Posterior cingulate gyrus (tissue), 11 donors: ENCODE results near the gene RFK.

Experiments used
- DNase-seq, 10 donors: peaks; one replicate each; pipeline versions ENCODE4 v3.0.0 to v3.0.0-alpha.2; 2020 to 2021; ENCODE audit warnings: mixed read lengths in 3 of 10
- intact Hi-C: fragments of 100-400 bp; cut with DNase I; formaldehyde crosslinking; loops from one replicate; pipeline ENCODE4 v1.15.1; 2023

The RFK gene

GRCh38 chr9:76413658-76414057 lies 19.4 kb upstream of the RFK start:
- DNase-seq, result no peak
- intact Hi-C loops, result no loop called here

GRCh38 chr9:76412638-76413037 lies 18.4 kb upstream of the RFK start:
- intact Hi-C loops, result no loop called here
- DNase-seq, result no peak

- DNase-seq, result no peak
- intact Hi-C loops, result loop anchor here (10.0 kb wide), 1 partner anchor 589 kb away; no protein-coding TSS in a partner anchor
Observed at GRCh38 chr9:76405868-76406267, 11.6 kb upstream of the RFK start.

- intact Hi-C loops, result loop anchor here (10.0 kb wide), 1 partner anchor 589 kb away; no protein-coding TSS in a partner anchor
- DNase-seq, result no peak
Observed at GRCh38 chr9:76405340-76405739, 11.1 kb upstream of the RFK start.

GRCh38 chr9:76404401-76404800 lies 10.2 kb upstream of the RFK start:
- intact Hi-C loops, result loop anchor here (5.0 to 10.0 kb wide), 2 partner anchors 298 to 590 kb away; no protein-coding TSS in a partner anchor

GRCh38 chr9:76403352-76403751 lies 9.1 kb upstream of the RFK start:
- intact Hi-C loops, result loop anchor here (5.0 to 10.0 kb wide), 2 partner anchors 299 to 591 kb away; no protein-coding TSS in a partner anchor
- no peak for DNase-seq

More at GRCh38 chr9:76404401-76404800, 10.2 kb upstream of the RFK start:
- DNase-seq, result no peak

GRCh38 chr9:76401580-76402354 lies 7.5 kb upstream of the RFK start:
- no peak for DNase-seq
- intact Hi-C loops, result loop anchor here (5.0 to 10.0 kb wide), 2 partner anchors 301 to 593 kb away; no protein-coding TSS in a partner anchor

GRCh38 chr9:76401176-76401575 lies 7.0 kb upstream of the RFK start:
- intact Hi-C loops, result loop anchor here (5.0 to 10.0 kb wide), 2 partner anchors 301 to 594 kb away; no protein-coding TSS in a partner anchor
- no peak for DNase-seq

- intact Hi-C loops, result loop anchor here (5.0 to 10.0 kb wide), 2 partner anchors 302 to 594 kb away; no protein-coding TSS in a partner anchor
- DNase-seq, result no peak
Observed at GRCh38 chr9:76400534-76401096, 6.4 kb upstream of the RFK start.

- intact Hi-C loops, result loop anchor here (5.0 to 10.0 kb wide), 3 partner anchors 302 to 1315 kb away; partner anchors contain the start of genes NMRK1 and OSTF1
- no peak for DNase-seq
Observed at GRCh38 chr9:76399856-76400255, 5.6 kb upstream of the RFK start.

GRCh38 chr9:76396597-76396996 lies 2.4 kb upstream of the RFK start:
- peak in 1 of 10 donors; percentile 60 for DNase-seq
- intact Hi-C loops, result loop anchor here (10.0 kb wide), 1 partner anchor 1312 kb away; the partner anchor contains the start of genes NMRK1 and OSTF1

GRCh38 chr9:76396144-76396543 lies 1.9 kb upstream of the RFK start:
- DNase-seq, result no peak
- intact Hi-C loops, result loop anchor here (10.0 kb wide), 1 partner anchor 1311 kb away; the partner anchor contains the start of genes NMRK1 and OSTF1

GRCh38 chr9:76395381-76395780 lies 1.2 kb upstream of the RFK start:
- no peak for DNase-seq
- intact Hi-C loops, result loop anchor here (10.0 kb wide), 1 partner anchor 1311 kb away; the partner anchor contains the start of genes NMRK1 and OSTF1

- peak in 7 of 10 donors; percentile 14 to 87 (median 38) for DNase-seq
- intact Hi-C loops, result loop anchor here (10.0 kb wide), 1 partner anchor 1310 kb away; the partner anchor contains the start of genes NMRK1 and OSTF1
Observed at GRCh38 chr9:76394960-76395252, 680 bp upstream of the RFK start.

GRCh38 chr9:76390656-76391055 lies 3.6 kb downstream of the RFK start:
- intact Hi-C loops, result loop anchor here (10.0 kb wide), 1 partner anchor 1306 kb away; the partner anchor contains the start of genes NMRK1 and OSTF1
- no peak for DNase-seq

- no peak for DNase-seq
- intact Hi-C loops, result no loop called here
Observed at GRCh38 chr9:76379494-76379893, 14.7 kb downstream of the RFK start.

GRCh38 chr9:76378367-76379073 lies 15.7 kb downstream of the RFK start:
- DNase-seq, result no peak
- intact Hi-C loops, result no loop called here

- no peak for DNase-seq
- intact Hi-C loops, result no loop called here
Observed at GRCh38 chr9:76377791-76378190, 16.4 kb downstream of the RFK start.

- intact Hi-C loops, result no loop called here
- DNase-seq, result no peak
Observed at GRCh38 chr9:76374783-76375559, 19.3 kb downstream of the RFK start.
